Measurements from ENCODE around the gene CUBN.

CUBN gene

DNA sequence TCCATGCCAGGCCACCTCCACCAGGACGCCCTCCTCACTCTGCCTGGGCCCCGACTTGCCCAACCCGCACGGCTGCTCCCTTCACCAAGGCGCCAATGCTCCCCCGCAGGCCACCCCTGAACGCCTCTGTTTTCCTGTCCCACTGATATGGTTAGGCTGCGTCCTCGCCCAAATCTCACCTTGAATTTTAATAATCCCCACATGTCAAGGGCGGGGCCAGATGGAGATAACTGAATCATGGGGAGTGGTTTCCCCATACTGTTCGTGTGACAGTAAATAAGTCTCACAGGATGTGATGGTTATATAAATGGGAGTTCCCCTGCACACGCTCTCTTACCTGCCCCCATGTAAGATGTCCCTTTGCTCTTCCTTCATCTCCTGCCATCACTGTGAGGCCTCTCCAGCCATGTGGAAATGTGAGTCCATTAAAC, 342.2 kb downstream of the CUBN start:
- DNase-seq (ENCODE audit: low spot score), result peak; percentile 65

DNA sequence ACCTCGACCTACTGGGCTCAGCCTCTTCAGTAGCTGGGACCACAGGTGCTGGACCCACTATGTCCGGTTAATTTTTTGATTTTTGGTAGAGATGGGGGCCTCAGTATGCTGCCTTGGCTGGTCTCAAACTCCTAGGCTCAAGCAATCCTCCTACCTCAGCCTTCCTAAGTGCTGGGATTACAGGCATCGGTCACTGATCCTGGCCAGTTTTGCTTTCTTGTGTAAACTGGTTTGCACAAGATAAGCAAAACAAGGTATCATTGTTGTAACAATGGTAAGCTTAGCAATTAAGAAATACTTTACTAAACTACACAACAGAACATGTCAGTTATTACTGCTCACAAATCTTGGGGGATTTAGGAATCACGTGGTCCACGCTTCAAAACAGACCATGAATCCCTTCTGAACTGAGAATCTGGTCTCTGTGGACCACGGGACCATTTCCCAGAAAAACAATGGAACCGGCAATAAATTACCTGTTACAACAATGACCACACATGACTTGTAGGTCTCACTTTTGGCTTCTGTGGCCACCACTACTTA, 349.2 kb downstream of the CUBN start:
- no peak for DNase-seq (ENCODE audit: low spot score)

DNA sequence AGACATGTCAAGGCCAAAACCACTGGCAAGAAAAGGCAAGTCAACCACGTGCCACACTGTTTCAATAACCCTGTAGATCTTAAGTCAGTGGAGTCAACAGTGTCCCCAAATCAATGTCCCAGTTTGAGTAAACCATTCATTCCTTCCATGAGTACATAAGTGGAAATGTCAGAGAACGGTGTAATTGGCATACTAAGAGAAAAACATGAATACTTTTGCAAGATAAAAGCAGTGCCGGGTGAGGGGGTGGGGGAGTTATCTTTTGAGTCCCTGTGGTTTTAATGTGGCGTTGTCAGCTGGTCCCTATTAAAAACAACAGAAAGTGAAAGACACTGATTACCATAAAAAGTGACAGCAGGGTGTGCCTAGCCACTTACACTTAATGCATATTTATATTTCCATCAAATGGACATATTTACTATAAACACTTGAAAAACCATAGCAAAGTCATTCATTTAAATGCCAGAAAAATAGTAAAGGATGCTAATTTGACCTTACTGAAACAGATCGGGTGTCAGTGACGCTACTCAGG, 350.2 kb downstream of the CUBN start:
- peak; percentile 52 for DNase-seq (ENCODE audit: low spot score)

DNA sequence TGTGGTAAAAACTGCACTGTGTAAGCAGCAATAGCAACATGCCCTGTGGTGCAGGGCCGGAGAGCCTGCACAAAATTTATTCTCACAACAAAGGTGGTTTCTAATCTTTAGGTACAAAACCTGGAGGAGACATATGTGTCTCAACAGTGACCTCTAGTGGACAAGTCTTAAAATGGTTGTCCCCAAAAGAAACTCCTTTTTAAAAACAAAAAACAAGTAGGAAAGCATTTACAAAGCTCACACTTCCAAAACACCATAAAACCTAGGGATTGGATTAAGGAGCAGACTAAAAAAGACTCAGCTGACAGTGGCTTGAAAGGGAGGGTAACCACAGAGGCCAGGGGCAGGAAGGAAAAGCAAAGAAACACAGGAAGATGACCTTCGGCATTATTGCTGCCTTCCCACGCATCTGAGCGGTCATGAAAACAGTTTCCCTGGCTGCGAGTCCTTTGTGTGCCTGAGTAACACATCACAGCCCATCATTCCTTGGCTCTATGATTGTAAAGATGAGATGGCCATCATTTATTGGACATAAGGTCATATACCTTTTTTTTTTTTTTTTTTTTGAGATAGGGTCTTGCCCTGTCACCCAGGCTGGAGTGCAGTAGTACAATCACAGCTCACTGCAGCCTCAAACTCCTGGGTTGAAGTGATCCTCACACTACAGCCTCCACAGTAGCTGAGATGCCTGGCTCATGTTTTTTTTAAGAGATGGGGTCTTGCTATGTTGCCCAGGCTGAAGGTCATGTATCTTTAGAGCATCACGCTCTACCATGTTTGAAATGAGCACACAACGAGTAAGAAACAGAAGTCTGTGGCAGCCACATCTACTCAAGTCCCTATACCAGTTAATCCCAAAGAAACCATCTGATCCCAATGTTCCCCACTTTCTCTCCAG, 351.9 kb downstream of the CUBN start:
- DNase-seq (ENCODE audit: low spot score), result peak; percentile 62

DNA sequence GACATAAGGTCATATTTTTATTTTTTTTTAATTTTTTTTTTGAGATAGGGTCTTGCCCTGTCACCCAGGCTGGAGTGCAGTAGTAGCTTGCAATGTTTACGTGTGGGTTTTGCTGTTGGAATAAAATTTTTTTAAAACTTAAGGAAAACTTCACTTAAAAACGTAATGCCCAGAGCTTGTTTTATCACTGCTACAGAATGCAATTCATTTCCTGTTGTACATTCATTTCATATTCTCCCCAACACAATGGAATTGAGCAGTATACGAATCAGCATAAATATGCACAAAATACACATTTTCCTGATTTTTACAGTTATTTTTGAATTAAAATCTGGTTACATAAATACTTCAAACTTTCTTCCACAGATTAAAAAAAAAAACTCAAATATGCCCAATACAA, 352.7 kb downstream of the CUBN start:
- DNase-seq (ENCODE audit: low spot score), result no peak
